NCI-H82 treated with DMSO at 0.1 percent for 48 hours (cell line): Measurements from ENCODE around the gene MIOS.
A peak's percentile ranks its signal among the peaks of the same experiment; 100 is the strongest.

Experiments used
- DNase-seq: peaks from one replicate; lab custom pipeline; 2025; ENCODE audit not compliant: unreplicated experiment; lab: John Stamatoyannopoulos, UW

The MIOS gene

GRCh38 chr7:7566651-7567611 lies at the start of gene MIOS:
Gene MIOS, plus strand, starts transcription at chr7:7566884. Its CDS starts 5,592 bp downstream, at chr7:7572476.
- DNase-seq = peak; percentile 51

GRCh38 chr7:7517754-7518153 lies 48.9 kb upstream of the MIOS start:
- no peak for DNase-seq

DNA sequence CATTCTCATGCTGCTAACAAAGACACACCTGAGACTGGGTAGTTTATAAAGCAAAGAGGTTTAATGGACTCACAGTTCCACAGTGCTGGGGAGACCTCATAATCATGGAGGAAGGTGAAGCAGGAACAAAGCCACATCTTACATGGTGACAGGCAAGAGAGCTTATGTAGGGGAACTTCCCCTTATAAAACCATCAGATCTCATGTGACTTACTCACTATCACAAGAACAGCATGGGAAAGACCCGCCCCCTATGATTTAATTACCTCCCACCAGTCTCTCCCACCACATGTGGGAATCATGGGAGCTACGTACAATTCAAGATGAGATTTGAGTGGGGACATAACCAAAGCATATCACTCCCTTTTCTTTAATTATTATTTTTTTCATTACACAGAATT lies 47.6 kb upstream of the MIOS start:
- DNase-seq = no peak

GRCh38 chr7:7519528-7519927 lies 47.2 kb upstream of the MIOS start:
- no peak for DNase-seq

DNA sequence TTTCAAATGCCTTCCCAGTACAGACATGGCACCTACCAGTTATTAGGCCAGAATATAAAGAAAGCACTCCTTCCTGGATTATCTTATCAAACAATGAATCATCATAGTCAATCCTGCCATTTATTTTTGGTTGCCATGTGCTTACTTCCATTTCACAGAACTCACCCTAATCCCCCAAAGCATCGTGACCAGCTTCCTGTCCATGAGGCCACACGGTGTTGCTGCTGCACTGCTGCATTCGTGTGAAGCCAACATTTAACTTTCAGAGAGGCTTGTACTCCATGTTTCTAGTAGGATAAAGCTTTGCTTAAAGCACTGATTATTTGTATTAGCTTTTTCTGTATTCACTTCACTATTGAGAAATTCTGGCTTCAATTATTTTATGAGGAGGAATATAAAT lies 45.4 kb upstream of the MIOS start:
- no peak for DNase-seq

GRCh38 chr7:7522421-7522820 lies 44.3 kb upstream of the MIOS start:
- DNase-seq = no peak

- DNase-seq = no peak
Measured at GRCh38 chr7:7524121-7524520, 42.6 kb upstream of the MIOS start.

GRCh38 chr7:7526006-7526405 lies 40.7 kb upstream of the MIOS start:
- no peak for DNase-seq

GRCh38 chr7:7527047-7527446 lies 39.6 kb upstream of the MIOS start:
- no peak for DNase-seq

DNA sequence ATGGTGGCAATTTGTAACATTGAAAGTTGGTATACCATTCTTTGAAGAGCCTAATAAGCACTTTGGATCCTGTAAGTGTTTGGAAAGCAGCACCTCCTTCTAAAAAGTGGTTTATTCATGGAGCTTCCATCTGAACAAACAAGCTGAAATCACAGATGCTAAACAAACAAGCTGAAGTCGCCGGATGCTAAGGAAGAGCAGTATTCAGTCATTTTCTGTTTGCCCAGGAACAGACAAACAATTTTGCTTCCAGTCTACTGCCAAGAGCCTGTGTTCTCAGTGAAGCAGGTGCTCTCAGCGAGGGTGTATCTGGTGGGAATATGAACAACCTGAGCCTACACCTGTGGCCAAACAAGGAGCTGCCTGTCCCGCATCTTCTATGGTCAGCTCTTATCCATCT lies 37.4 kb upstream of the MIOS start:
- DNase-seq = no peak

- DNase-seq = no peak
Measured at GRCh38 chr7:7533831-7534430, 32.8 kb upstream of the MIOS start.

DNA sequence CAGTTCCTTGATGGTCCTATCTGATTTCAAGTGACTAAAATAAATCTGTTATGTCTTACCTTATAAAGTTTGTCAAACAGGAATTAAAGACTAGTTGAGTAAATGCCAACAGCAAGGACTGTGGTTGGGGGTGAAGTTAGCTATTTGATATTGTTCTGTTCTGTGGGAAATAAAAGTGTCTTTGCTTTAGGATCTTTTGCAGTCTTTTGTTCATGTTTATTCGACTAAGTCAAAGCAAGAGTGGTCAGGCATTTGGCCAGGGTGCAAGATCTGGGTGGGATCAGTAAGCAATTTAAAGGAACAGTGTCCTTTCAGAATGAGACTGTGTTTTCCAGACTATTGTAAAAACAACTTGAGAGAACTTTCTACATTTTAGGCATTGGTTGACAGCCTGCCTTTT lies 31.0 kb upstream of the MIOS start, which contains the start of gene COL28A1:
Gene COL28A1 (minus strand): TSS at position 183 of the 400 bp plus-strand sequence. CDS start 2,998 bp downstream, outside the sequence.
- DNase-seq = no peak

- no peak for DNase-seq
Measured at GRCh38 chr7:7536396-7537019, 30.2 kb upstream of the MIOS start.

- DNase-seq = no peak
Measured at GRCh38 chr7:7537711-7538110, 29.0 kb upstream of the MIOS start.

GRCh38 chr7:7539152-7539551 lies 27.5 kb upstream of the MIOS start:
- DNase-seq = no peak

GRCh38 chr7:7539711-7540110 lies 27.0 kb upstream of the MIOS start:
- no peak for DNase-seq

GRCh38 chr7:7542251-7542835 lies 24.3 kb upstream of the MIOS start:
- DNase-seq = no peak

GRCh38 chr7:7548407-7548806 lies 18.3 kb upstream of the MIOS start:
- DNase-seq = no peak

GRCh38 chr7:7550663-7551062 lies 16.0 kb upstream of the MIOS start:
- no peak for DNase-seq

DNA sequence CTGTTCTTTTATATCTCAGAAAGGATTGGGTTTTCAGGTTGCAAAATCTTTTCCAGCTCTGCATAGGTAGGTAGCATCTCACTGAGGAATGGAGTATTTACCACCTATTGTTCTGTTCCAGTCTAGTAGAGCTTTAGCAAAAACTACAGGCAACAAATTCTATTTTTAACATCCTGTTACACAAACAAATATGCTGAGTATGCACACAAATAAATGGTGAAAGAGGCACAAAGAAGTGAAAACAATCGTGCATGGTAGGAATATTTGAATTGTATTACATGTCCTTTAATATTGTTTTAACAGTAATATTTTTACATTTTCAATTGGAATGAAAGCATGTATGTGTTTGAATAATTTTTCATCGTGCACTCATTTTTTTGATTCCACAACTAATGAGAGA lies 14.5 kb upstream of the MIOS start:
- DNase-seq = no peak

DNA sequence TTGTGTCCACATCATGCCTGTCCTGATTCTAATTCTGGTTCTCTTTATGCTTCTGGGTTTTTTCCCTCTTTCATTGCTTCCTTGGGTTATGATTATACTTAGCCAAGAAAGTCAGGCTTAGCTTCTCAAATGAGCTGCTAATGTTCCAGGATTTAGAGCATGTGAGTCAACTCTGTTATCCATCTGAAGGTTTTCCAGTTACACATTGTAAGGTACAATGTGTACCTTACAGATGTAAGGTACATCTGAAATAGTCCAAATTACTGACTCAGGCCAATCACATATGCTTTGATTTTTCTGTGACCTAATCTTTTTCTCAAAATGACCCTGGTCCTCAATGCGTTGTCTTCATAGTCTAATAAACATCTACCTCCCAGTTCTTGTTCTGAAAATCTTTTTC lies 13.3 kb upstream of the MIOS start:
- no peak for DNase-seq
